ENCODE results near the gene FAAH. TPM values are rescaled to one million over a fixed set of nuclear protein-coding genes. Genes with fewer than 3 reads are reported as not detected.
"Not testable (repeated sequence)": the region's sequence is repeated elsewhere in the genome, so short reads cannot be mapped to it uniquely, and the experiment has no call there.

FAAH gene
- polyA plus RNA-seq, 3 donors, result 11.5 to 47.1 (median 11.5) TPM

GRCh38 chr1:46367072-46367471 lies 27.0 kb upstream of the FAAH start:
- Mint-ChIP-seq H3K27ac (peak overlapping the region in 3 of 7 donors; percentile 10 to 56 (median 14)), H3K27me3 (ENCODE audit: low read depth in 3 of 3) (no peaks in the 10 kb centered on the region), H3K36me3 (peaks cover 39 to 44% of the 10 kb centered on the region in 2 donors), H3K4me3 (no peak overlapping the region), H3K9me3 (peaks cover 0 to 2% (median 0%) of the 10 kb centered on the region in 7 donors), H3K4me1 (peaks cover 31% of the 10 kb centered on the region)
- H3K79me2 ChIP-seq (ENCODE audit: insufficient read depth, low read length), result no peaks in the 10 kb centered on the region
- H3K36me3 ChIP-seq (replicated peaks in 1 of 2; ENCODE audit: control insufficient read depth in 1 of 2, insufficient read depth in 2 of 2, low read length in 2 of 2), result peaks cover 42 to 50% of the 10 kb centered on the region in 2 donors
- peak overlapping the region in 1 of 2 donors; percentile 9 for H3K27ac ChIP-seq (ENCODE audit: low read depth in 1 of 2, low read length in 2 of 2)
- H3K4me3 ChIP-seq (replicated peaks in 1 of 3; ENCODE audit: low read depth in 2 of 3, low read length in 3 of 3), result no peak overlapping the region
- WGBS (ENCODE audit: insufficient coverage), result no CpG with 5 or more reads among the region's 3 CpGs
- intact Hi-C loops (cut with micrococcal nuclease), result loop anchor here in 1 of 2 donors (5.0 kb wide), 1 partner anchor 35 kb away; no protein-coding TSS in a partner anchor
- no peak overlapping the region for H3K4me2 ChIP-seq (replicated peaks; ENCODE audit: extremely low read depth, low read length, poor library complexity, severe bottlenecking)
- H2AFZ ChIP-seq (ENCODE audit: insufficient read depth, low read depth, low read length, poor library complexity, severe bottlenecking), result no peak overlapping the region
- TF ChIP-seq, protein P1, sequence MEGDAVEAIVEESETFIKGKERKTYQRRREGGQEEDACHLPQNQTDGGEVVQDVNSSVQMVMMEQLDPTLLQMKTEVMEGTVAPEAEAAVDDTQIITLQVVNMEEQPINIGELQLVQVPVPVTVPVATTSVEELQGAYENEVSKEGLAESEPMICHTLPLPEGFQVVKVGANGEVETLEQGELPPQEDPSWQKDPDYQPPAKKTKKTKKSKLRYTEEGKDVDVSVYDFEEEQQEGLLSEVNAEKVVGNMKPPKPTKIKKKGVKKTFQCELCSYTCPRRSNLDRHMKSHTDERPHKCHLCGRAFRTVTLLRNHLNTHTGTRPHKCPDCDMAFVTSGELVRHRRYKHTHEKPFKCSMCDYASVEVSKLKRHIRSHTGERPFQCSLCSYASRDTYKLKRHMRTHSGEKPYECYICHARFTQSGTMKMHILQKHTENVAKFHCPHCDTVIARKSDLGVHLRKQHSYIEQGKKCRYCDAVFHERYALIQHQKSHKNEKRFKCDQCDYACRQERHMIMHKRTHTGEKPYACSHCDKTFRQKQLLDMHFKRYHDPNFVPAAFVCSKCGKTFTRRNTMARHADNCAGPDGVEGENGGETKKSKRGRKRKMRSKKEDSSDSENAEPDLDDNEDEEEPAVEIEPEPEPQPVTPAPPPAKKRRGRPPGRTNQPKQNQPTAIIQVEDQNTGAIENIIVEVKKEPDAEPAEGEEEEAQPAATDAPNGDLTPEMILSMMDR (IDR thresholded peaks at IDR 0.05), result no peak
- H3K27me3 ChIP-seq (ENCODE audit: control insufficient read depth in 2 of 2, insufficient read depth in 2 of 2, low read length in 2 of 2), result no peaks in the 10 kb centered on the region
- no peaks in the 10 kb centered on the region for H3K9me3 ChIP-seq (replicated peaks in 1 of 2; ENCODE audit: control insufficient read depth in 1 of 2, insufficient read depth in 1 of 2, low read length in 2 of 2)
- no peaks in the 10 kb centered on the region for H4K20me1 ChIP-seq (ENCODE audit: insufficient read depth, low read length)
- no peak for DNase-seq
- peaks cover 32 to 34% of the 10 kb centered on the region in 2 donors for H3K4me1 ChIP-seq (ENCODE audit: control insufficient read depth in 1 of 2, insufficient read depth in 2 of 2, low read length in 2 of 2)
- H3K9ac ChIP-seq (ENCODE audit: insufficient read depth, low read length, poor library complexity, severe bottlenecking), result no peak overlapping the region

GRCh38 chr1:46367701-46368100 lies 26.4 kb upstream of the FAAH start:
- not testable (repeated sequence) for H3K79me2 ChIP-seq (ENCODE audit: insufficient read depth, low read length); H3K9ac ChIP-seq (ENCODE audit: insufficient read depth, low read length, poor library complexity, severe bottlenecking); H3K4me3 Mint-ChIP-seq; H3K9me3 ChIP-seq (replicated peaks in 1 of 2; ENCODE audit: control insufficient read depth in 1 of 2, insufficient read depth in 1 of 2, low read length in 2 of 2); H4K20me1 ChIP-seq (ENCODE audit: insufficient read depth, low read length); H3K4me2 ChIP-seq (replicated peaks; ENCODE audit: extremely low read depth, low read length, poor library complexity, severe bottlenecking); H3K4me3 ChIP-seq (replicated peaks in 1 of 3; ENCODE audit: low read depth in 2 of 3, low read length in 3 of 3); H3K9me3 Mint-ChIP-seq; H3K27me3 Mint-ChIP-seq (ENCODE audit: low read depth in 3 of 3); H2AFZ ChIP-seq (ENCODE audit: insufficient read depth, low read depth, low read length, poor library complexity, severe bottlenecking); DNase-seq; H3K27me3 ChIP-seq (ENCODE audit: control insufficient read depth in 2 of 2, insufficient read depth in 2 of 2, low read length in 2 of 2); H3K27ac ChIP-seq (ENCODE audit: low read depth in 1 of 2, low read length in 2 of 2)
- intact Hi-C loops (cut with micrococcal nuclease), result loop anchor here in 1 of 2 donors (5.0 kb wide), 1 partner anchor 35 kb away; no protein-coding TSS in a partner anchor
- Histone ChIP-seq H3K36me3 (replicated peaks in 1 of 2; ENCODE audit: control insufficient read depth in 1 of 2, insufficient read depth in 2 of 2, low read length in 2 of 2) (peaks cover 35 to 43% of the 10 kb centered on the region in 2 donors), H3K4me1 (ENCODE audit: control insufficient read depth in 1 of 2, insufficient read depth in 2 of 2, low read length in 2 of 2) (peaks cover 38 to 40% of the 10 kb centered on the region in 2 donors)
- 100% methylated on average over 1 of the region's 8 CpGs for WGBS (ENCODE audit: insufficient coverage)
- Mint-ChIP-seq H3K36me3 (peaks cover 36 to 37% of the 10 kb centered on the region in 2 donors), H3K4me1 (peaks cover 37% of the 10 kb centered on the region), H3K27ac (peak overlapping the region in 1 of 7 donors; percentile 23)

All from CD14-positive monocyte (primary cell).